HG02970 (cell line): ENCODE results near the gene PDIA5.
"Not testable (repeated sequence)": the region's sequence is repeated elsewhere in the genome, so short reads cannot be mapped to it uniquely, and the experiment has no call there.

Experiments used
- ATAC-seq: cut with Tn5 transposase; IDR thresholded peaks from one replicate; pipeline ENCODE4 v1.9.1; 2021; ENCODE audit warnings: mild to moderate bottlenecking, moderate library complexity, moderate number of reproducible peaks; ENCODE audit not compliant: unreplicated experiment, low FRiP score

Gene PDIA5

DNA sequence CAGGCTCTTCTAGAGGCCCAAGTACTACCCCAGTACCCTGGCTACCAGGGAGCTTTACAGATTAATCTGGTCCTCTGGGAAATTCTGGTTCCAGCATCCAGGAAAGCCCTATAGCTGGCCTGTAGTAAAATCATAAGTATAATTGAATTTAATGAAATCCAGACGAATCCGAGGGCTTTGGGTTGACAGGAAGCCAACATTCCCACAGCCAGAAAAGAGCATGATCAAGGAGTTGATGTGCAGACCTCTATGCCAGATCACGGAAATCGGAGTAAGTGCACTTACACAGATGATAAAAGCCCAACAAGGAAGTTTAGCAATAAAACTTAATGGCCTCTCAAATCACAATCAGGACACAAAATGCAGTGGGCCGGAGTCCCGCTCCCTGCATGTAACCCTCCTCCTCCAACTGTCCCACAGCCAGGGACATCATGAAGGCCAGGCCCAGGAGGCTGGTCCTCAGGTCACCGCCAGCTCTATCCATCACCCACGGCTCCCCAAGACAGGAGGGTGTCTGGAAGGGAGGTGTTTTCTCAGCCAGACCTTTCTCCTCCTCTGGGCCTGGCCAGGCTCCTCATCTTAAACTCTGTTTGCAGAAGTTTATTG is 72.1 kb downstream of the PDIA5 start:
- ATAC-seq = no peak

DNA sequence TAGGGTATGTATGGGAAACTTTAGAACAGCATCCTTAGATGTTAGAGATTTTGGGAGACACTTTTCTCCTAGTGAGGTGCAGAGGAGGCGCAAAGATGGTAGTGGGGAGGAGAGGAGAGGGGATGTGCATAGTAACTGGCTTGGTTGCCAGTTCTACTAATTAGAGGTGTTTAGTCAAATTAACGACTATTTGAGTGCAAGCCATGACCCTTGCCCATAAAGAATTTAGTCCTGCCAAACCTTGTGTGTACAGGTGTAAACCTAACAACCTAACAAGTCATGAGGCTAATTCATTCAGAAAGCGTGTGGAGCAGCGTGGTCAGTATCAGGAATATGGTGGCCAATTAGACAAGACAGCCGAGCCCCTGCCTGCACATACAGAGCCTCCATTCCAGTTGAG is 72.7 kb downstream of the PDIA5 start:
- no peak for ATAC-seq

DNA sequence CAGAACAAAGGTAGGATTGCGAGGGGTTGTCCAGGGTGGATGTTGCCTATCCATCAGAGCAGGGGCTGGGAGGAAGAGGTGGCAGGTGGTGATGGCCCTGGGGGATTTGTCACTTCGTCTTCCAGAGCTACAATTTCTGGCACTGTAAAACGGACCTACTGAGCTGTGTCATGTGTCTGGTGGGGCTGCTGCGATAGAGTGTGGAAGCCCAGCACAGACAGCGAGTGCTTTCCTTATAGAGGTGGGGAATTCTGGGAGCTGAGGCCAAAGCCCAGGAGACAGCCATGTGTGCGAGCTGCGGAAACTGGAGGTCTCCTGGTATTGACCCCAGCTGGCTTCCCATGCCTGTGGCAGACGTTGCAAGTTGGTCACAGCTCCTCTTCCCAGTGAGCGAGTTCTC is 73.7 kb downstream of the PDIA5 start:
- no peak for ATAC-seq

DNA sequence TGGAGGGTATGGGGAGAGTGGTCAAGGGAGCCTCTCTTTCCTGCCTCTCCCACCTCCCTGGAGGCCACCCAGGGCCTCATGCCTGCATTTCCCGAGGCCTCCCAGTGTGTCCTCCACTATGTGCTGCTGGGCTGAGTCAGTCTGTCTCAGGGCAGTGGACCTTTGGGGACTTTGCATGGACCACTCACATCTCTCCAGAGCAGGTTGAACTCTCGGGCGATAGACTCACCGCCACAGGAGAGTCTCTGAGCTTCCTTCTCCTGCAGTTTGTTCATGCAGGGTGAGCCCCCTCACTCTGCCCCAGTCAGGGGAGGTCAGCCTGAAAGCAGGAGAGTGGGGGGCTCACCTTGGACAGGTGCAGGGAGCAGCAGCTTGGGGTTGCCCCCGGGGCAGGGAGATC is 74.5 kb downstream of the PDIA5 start:
- ATAC-seq = no peak

DNA sequence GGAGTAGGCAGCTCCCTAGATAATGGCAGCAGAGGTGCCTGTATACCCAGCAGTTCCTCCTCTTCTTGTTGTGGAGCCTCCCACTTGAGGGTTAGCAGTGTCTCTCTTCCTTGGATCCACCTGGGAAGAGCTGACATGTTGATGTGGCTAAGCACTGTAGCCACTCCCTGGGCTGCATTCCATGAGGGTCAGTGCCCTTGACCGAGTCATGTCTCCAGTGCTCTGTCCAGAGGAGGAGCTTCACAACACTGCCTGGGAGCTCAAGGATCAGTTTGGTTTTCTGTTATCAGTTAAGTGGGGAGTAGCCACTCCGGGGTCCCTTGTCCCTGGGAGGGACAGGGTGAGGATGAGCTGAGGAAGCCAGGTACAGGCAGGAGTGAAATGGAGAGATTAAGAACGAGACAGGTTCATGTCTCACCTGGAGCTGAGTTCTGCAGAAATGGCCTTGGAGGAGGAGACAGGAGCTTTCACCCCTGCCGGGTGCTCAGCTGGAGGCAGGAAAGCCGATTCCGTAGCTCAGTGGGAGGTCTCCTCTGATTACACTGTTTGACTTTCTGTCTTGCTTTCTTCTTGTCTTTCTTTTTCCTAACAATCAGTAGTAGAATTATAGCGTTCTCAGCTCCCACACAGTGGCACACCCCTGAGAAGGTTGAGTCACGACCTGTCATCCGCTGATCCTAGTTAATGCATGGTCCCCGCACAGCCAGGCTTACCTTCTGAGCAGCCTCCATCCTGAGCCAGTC is 77.0 kb downstream of the PDIA5 start:
- no peak for ATAC-seq

DNA sequence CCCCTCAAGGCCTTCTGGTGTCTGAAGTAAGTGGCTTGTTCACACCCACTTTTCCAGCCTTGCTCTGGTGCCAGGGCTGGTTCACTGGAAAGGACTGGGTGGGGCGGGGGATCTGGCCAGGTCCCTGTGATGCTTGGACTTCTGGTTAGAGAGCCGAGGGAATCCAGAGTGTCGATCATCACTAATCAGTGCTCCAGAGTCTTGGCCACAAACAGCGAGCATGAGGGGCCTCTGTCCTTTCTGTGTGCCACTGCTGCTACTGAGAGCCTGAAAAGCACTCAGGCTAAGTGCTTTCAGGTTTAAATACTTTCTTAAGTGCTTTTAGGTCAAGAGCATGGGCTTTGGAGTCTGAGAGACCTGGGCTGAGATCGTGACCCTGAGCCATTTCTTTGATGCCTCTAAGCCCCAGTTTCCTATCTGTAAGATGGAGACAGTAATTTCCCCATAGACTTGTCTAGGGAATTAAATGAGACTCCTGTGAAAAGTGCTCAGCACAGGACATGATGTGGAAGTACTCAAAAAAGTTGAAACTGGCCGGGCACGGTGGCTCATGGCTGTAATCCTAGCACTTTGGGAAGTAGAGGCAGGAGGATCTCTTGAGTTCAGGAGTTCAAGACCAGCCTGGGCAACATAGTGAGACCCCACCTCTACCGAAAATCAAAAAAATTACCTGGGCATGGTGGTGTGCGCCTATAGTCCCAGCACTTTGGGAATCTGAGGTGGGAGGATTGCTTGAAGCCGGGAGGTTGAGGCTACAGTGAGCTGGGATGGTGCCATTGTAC is 81.1 kb downstream of the PDIA5 start:
- no peak for ATAC-seq

DNA sequence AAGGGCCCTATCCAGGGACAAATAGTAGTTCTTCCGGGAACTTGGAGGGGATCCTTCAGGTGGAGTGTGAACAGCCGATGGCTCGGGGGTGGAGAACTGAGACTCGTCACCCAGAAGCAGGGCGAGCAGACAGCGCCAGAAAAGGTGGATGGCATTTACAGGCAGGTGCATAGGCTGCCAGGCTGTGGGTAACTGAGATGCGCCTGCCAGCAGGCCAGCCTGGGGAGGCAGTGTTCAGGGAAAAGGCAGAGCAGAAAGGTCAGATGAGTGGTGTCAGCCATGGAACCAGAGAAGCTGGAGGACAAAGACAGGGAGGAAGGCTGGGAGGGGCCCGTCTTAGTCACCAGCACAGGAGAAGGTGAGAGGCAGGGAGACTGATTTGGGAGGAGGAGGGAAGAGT is 81.9 kb downstream of the PDIA5 start:
- no peak for ATAC-seq

DNA sequence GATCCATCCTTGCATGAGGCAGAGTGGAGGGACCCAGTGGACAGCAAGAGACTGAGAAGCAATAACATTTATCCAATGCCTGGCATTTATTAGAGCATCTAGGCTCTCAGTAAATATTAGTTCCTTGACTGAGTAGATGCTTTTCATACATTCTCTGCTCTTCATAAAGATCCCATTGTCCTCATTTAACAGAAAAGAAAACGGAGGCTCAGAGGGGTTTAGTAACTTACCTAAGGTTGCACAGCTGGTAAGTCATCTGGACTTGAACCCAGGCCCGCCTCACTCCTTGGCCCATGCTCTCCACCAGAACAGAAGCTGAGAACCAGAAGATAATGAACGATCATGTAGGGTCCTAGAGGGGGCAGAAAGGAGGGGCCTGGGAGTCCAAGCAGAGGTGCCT is 82.7 kb downstream of the PDIA5 start:
- no peak for ATAC-seq

DNA sequence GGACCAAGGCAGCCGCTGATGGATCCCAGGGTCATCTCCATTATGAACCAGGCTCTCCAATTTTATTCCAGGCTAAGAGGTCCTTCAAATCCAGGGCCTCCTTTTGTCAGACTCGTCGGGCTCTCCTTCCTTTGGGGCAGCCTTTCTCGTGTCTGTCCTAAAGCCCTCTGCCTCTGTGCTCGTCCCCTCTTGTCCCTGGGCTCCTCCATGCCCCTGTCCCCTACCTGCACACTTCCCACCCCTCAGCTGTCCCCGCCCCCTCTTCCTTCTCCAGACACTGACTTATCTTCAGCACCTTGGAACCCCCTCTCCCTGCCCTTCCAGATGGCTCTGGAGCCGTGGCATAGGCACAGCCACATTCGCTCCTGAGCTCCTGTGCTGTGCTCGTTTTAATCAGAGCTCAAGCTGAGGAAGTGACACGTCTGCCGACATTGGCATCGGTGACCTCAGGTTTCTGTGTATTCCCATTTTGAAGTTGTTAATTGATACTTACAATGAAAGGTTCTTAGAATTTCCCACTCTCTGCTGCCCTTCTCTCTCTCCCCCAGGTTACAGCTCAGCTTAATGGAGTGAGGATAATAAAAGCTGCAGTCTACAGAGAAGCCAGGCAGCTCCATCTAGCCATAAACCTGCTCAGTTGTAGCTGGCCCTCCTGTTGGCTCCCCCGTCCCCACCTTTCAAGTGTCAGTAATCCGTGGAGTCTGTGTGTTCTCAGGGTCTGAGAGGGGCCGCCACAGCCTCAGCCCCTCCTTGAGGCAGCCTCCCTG is 83.8 kb downstream of the PDIA5 start:
- ATAC-seq = no peak

DNA sequence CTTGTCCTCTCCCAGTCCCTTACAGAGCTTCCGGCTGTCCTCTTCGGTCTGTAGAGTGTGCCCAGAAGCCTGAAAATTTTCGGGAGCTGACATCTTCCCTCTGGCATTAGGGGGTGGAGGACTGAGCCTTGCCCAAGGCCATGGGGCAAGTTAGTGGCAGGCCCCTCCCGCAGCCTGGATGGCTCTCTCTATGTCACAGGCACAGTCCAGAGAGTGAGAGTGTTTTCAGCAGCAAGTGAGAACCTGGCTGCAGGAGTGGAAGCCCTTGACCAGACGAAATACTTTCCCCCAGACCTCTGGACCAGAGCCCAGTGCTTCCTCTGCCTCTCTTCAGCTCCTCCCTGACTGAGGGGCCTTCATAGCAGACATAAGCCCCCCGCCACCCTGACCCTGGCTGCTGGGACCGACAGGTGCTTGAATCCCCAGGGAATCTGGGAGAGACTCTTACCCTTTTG is 84.5 kb downstream of the PDIA5 start:
- ATAC-seq = no peak

DNA sequence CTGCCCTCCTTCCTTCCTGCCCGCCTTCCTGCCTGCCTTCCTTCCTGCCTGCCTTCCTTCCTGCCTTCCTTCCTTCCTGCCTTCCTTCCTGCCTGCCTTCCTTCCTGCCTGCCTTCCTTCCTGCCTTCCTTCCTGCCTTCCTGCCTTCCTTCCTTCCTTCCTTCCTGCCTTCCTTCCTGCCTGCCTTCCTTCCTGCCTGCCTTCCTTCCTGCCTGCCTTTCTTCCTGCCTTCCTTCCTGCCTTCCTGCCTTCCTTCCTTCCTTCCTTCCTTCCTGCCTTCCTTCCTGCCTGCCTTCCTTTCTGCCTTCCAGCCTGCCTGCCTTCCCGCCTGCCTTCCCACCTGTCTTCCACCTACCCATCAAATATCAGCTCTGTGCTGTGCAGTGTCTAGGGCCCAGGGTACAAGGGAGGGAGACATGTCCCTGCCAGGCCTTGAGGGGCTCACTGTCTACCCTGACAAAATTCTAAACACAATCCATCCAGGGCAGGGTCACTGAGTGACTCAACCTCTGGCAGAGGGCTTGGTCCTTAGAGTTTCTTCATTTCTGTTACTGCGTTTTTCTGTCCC is 85.1 kb downstream of the PDIA5 start:
- not testable (repeated sequence) for ATAC-seq

DNA sequence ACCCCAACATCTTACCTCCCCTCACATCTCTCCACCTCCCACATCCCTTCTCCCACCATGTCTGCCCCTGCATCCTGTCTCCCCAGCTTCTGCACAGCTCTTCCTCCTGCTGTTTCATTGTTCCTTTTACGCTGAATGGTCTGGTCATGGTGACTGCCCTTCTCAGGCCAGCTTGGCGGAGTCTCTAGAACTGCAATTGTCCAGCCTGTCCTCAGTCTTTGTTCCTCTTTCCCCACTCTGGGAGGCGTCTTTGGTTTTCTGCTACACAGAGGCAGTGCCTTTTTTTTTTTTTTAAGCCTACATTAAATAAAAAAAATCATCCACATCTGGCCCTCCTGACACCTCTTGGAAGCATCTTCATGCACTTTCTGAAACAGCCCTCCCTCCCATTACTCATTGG is 85.9 kb downstream of the PDIA5 start:
- no peak for ATAC-seq

DNA sequence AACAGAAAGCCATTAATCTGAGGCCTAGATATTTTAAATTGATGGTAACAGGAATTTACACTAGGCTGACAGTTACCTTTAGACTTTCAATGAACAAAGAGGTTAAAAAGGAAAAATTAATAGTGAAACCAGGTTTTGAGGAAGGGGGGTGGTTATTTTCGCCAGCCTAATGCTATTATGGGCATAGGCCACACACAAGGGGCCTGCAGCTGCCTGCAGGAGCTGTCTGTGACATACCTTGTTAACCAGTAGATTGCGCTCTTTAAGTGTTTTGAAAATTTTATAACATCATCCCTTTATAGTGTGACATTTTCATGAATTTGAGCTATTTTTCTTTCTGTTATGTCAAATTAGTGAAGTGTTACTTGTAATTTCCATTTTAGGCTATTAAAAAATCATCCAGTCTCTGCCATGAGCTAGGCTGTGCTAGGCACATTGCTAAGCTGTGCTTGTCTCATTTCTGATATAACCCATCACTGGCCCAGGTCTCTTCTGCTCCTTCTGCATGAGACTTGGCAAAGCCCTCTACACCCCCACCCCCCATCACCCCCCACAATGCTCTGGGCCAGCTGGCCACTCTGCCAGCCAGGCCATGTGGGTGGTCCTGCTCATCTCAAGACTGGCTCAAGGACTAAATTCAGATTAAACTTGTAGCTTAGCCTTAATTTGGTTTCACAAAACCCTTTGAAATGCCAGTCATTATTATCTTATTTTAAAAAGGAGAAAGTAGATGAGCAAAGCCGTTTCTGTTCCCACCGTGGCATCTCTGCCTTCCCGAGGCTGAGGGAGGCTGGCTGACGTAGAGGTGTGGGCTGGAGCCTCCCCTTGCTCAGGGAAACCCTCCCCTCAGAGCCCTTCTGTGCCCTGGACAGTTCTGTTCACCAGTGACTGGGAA is 86.5 kb downstream of the PDIA5 start:
- no peak for ATAC-seq

DNA sequence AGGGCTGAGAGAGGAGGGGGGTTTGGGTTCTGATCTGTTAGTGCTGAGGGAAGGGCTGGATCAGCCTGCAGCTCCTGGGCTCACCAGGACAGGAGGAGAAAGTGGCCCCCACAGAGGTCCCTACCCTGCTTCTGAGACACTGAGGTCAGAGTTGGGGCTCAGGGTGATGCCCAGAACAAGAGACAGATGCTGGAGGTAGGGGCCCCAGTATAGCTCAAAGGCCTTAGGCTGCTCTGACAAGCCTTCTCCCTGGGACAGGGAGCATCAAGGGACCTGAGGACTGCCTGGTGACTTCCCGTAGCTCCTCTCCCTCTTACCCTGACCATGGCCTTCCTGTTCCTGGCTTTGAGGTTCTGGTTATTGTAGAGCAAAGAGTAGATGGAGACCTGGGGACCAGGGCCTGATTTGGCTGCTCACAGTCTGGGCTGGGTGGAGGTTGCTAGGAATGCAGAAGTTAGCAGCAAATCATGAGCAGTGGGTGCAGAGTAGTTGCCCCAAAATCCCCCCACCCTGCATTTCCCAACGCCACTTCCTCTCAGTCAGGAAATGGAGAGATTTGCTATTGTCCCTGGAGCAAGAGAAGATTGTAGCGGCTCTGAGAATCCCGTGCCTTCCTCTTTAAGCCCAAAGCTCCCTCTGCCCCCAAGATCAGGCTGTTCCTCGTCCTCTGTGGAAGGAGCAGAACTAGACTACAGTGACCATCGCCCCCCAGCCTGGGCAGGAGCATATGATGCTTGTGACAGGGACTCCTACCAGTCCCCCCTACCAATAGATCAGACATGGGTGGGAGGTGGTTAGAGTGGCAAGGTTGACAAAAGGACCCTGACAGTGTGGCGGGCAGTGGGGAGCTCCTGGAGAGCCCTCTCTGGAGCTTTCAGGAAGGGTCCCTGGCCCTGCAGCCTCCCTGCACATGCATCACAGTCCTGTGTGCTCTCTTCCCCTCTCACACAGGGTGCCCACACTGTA is 87.5 kb downstream of the PDIA5 start:
- ATAC-seq = no peak

DNA sequence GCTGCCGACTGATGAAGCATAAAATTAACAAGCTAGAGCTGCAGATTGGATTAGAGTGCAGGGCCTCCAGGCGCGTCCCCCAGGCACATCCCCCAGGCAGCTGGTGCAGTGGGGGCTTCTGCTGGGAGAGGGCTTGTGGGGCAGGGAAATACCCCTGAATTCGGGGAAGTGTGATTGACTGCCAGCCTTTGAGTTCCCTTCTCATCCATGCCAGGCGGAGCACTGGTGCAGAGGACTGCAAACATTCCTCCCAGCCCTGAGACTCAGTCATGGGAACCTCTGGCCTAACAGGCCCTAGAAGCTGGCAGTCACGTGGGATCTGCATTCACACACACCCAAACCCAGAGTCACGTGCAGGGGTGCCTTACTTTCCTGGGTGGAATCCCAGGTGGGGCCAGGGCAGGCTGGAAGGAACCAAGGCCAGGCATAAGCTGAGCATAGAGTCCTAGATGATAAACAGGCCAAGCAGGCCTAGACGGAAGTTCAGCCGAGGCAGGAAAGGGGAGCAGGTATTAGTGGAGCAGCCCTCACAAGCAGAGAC is 88.7 kb downstream of the PDIA5 start:
- no peak for ATAC-seq

DNA sequence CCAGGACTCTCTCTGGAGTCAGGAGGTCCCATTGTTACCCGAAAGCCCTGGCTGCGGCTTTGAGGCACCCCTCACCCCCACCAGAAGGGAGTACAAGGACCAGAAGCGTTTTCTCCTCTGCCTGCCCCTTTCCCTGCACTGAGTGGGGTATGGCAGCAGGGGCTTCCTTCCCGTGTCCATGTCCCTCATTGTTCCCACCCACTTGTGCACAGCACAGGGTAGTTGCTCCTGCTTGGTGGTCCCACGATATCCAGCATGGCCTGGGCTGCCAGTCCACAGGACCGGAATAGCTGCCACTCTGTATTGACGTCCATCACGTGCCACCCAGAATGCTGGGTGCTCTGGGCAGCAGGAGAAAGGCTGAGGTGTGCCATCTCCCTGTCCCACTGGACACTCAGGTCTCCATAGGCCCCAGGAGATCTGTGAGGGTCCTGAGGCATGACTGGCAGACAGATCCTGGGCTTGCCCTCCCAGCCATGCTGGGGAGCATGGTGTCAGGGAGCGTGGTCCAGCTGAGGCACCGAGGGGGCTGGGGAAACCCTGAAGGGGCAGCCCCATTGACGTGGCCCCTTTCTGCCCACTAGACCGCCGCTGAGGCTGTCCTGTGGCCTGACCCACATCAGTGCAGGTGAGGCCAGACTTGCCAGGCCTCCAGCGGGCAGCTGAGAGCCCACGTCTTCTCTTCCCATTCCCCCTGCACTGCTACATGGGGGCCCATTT is 89.6 kb downstream of the PDIA5 start:
- no peak for ATAC-seq

DNA sequence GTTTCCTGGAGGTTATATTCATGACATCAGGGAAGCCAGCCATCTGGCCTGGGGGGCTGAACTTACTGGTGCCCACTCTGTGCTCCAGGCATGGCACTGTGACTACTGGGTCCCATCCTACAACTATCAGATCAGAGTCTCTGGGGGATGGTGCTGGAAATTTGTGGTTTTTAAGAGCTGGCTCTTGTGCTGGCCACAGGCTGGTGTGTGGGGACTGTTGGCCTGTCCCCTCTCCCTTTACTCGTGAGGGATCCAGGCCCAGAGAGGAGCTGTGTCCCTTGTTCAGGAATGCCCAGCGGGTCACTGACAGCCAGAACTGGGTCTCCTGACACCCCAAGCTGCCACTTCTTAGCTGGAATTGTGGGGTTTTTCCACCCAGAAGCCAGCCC is 90.4 kb downstream of the PDIA5 start:
- ATAC-seq = no peak
